ENCODE results near the gene P2RY12.

DNA sequence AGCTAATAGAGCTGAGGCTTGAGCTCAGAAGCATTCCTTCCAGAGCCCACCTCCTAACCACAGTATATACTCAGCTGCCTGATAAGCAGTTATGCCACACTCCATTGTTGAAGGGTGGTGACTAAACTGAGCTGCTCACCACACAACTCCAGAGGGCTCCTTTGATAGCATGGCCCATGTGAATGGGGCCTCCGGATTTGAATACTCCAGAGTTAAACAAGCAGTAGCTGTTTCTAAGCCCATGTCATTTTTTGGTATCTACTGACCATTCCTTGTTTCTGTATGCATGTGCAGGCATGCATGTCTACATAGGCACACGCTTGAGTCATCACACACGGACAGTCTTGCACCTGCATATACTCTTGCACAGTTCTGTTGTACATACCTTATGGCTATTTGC, 47.4 kb upstream of the P2RY12 start:
- TF ChIP-seq POLR2A (IDR thresholded peaks at IDR 0.05): no peak
- no peak for TF ChIP-seq CTCF (IDR thresholded peaks at IDR 0.05)
- TF ChIP-seq EP300 (IDR thresholded peaks at IDR 0.05): no peak
- TF ChIP-seq POLR2AphosphoS5 (IDR thresholded peaks at IDR 0.05): no peak
